Neural progenitor cell (in vitro differentiated cells): ENCODE data around the gene TMEM203.

Source experiments
- EZH2 ChIP-seq: fragments of 200-600 bp; sonication (generic); IDR thresholded peaks from 2 replicates; pipeline ENCODE4 v1.6.1; 2017; ENCODE audit warnings: antibody characterized with exemption, mild to moderate bottlenecking, moderate library complexity
- TF ChIP-seq, protein P1 (sequence below): fragments of 200-600 bp; sonication (generic); IDR thresholded peaks from 2 replicates; pipeline ENCODE4 v1.5.1; 2017; ENCODE audit warnings: antibody characterized with exemption, mild to moderate bottlenecking

DNA sequence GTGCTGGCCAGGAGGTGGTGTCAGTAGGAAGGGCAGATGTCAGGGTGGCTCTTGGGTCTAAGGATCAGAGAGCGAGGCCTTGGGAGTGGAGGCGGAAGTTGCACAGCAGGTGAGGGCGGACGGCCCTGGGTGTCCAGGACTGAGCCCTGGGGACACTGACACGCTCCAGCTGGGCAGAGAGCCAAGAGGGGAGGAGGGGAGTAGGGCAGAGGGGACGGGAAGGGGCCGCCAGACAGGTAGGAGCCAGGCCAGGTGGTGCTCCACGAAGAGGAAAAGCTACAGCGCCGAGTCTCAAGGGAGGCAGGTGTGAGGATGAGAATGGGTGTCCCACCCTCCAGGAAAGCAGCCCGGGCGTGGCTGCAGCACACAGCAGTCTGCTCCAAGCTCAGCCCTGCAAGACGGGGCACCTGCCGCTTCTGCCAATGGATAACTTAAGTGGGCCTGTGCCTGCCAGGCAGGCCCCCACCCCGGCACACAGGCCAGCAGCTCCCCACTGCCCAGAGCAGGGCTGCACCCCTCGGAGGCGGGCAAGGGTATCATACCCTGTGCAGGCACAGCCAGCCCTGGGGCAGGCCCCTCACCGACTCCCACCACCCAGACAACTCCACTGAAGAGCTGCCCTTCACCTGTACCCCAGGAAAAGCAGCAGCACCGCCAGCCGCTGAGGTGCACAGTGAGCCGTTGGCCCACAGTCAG lies 9.8 kb downstream of the TMEM203 start:
- TF ChIP-seq, protein P1, sequence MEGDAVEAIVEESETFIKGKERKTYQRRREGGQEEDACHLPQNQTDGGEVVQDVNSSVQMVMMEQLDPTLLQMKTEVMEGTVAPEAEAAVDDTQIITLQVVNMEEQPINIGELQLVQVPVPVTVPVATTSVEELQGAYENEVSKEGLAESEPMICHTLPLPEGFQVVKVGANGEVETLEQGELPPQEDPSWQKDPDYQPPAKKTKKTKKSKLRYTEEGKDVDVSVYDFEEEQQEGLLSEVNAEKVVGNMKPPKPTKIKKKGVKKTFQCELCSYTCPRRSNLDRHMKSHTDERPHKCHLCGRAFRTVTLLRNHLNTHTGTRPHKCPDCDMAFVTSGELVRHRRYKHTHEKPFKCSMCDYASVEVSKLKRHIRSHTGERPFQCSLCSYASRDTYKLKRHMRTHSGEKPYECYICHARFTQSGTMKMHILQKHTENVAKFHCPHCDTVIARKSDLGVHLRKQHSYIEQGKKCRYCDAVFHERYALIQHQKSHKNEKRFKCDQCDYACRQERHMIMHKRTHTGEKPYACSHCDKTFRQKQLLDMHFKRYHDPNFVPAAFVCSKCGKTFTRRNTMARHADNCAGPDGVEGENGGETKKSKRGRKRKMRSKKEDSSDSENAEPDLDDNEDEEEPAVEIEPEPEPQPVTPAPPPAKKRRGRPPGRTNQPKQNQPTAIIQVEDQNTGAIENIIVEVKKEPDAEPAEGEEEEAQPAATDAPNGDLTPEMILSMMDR, result no peak
- TF ChIP-seq EZH2, result no peak
